Fibroblast of skin of scalp (primary cell): ENCODE results near the gene VAV3.

Experiments
- DNase-seq: peaks from one replicate; pipeline ENCODE4 v3.0.0-alpha.2; 2013

Gene VAV3

DNA sequence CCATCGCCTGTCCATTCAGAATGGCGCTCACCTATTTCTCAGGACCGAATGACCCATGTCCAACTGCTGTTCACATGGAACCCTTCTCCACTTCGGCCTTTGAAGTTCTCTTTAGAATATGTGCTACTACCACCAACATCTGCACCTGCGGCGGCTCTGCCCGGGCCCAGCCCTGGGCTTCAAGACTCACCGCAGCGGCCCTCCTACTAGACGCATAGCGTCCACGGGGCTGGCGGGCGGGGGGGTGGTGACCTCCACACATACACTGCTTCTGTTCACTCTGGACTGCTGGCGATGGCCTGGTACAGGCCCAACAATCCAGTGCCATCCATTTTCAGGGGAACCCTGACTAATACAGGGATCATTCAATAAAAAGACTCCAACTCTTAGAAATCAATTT, 394.2 kb downstream of the VAV3 start:
- no peak for DNase-seq

DNA sequence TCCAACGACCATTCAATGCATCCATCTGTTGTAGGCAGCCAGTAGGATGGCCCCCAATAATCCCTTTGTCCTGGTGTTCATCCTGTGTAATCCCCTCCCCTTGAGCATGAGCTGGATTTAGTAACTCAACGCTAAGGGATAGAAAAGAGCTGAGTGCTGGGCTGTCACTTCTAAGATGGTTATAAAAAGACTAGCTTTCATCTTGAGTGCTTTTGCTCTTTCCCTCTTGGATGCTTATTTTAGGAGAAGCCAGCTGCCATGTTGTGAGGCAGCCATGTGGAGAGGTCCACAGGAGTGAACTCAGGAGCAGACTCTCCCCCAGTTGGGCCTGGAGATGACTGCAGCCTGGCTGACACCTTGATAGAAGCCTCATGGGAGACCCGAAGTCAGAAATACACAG, 401.5 kb downstream of the VAV3 start:
- no peak for DNase-seq

DNA sequence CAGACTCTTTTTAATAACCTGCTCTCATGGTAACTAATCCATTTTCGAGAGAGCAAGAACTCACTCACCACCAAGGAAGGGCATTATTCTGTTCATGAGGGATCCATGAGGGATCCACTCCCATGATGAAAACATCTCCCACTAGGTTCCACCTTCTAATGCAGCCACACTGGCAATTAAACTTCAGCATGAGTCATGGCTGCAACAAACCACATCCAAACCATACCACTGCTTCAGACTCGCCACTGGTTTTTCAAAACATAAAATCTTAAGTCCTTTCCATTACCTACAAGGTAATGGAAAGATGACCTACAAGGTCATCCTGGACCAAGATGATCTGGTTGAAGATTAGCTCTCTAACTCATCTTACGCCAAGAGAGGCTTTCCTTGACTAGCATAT, 405.1 kb downstream of the VAV3 start:
- no peak for DNase-seq

DNA sequence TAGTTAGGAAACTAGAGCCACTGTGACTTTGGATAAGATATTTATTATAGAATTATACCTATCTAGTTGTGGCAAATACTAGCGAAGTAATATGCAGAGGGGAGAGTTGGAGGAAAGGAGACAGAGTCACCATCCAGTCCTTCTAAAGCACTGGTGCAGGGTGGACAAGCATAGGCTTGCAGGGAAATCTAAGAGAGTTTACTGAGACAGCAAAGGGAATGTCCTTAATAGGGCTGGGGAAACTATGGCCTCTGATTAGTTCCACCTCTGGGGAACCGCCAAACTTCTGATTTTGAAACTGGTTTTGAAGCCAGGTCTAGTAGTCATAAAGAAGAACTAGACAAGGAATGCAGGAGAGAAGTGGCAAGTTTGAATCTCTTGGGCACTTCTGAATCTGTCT, 407.9 kb downstream of the VAV3 start:
- no peak for DNase-seq

DNA sequence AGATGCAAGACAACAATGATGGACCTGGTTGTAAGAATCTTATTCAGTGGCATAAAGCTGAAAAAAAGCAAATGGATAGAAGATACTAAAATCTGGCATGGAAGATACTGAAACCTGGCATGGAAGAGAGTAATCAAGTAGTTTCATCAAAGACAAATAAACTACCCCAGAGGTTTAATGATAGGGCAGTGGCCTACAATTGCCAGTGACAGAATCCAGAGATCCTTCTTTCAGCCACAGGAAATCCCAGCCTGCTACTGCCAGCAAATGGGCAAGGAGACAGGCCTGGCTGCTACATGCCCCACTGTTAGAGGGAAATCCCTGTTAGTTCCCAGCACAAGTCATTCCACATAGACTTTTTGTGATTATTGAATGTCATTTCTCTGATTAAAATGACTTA, 409.4 kb downstream of the VAV3 start:
- no peak for DNase-seq

DNA sequence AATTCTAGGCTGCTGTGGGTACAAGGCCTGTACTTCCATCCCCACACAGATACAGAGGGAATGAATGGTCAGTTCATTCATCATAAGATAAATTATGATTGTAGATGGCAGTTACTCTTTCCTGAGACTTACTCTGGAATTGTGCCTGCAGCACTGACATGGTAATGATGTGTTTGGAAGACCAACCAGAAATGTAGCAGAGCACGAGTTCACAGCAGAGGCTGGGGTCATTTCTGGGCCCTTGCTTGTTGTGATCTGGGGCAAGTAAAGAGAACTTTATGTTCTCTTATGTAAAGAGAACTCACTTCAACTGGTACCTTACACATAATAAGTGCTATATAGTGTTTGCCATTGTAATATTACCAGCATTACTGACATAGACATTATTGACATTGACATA, 412.2 kb downstream of the VAV3 start:
- DNase-seq = no peak

DNA sequence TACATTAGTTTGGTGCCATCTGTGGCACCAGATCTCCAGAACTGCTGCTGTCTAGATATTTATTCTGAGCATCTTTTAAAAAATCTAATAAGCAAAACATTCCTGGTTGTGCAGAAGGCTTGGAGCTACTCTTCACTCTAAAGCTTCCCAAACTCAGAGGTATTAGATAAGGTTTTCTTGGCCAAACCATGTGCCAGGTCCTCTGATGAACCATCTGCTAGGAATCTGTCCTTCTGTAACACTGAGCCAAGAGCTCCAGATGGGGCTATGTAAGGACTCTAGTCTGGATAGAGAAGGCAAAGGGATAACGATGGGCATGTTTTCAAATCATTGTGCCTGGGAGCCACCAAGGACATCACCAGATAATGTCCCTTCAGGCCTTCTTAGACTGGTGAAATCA, 413.5 kb downstream of the VAV3 start:
- no peak for DNase-seq

DNA sequence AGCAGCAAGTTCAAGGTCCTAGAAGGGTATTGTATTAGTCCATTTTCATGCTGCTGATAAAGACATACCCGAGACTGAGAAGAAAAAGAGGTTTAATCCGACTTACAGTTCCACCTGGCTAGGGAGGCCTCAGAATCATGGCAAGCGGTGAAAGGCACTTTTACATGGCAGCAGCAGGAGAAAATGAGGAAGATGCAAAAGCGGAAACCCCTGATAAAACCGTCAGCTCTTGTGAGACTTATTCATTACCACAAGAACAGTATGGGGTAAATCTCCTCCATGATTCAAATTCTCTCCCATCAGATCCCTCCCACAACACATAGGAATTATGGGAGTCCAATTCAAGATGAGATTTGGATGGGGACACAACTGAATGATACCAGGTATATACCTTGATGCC, 414.6 kb downstream of the VAV3 start:
- DNase-seq = no peak

DNA sequence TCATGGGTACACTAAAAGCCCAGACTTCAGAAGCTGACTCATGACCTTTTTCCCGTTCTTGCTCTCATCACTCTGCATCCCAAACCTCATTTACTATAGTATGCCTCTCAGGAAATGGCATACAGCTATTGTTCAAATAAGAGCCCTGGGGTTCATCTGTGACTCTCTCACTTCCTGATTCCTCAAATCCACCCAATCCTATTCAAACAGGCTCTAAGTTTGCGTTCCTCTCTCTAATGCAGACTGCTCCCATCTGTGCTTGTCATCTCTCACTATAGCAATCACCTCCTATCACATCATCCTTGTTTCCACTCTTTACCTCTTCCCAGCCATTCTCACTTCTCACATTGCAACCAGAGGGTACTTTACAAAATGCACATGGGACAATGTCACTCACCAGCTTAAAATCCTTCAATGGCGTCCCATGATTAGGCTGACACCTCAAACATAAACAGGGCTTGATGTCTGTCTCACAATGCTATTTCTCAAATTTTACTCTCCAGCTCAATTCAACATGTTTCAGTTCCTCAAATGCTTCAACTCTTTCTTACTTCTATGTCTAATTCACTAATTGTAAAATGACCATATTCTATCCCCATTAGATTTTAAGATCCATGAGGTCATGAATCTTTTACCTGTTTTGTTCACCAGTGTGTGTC, 415.7 kb downstream of the VAV3 start:
- DNase-seq = no peak

DNA sequence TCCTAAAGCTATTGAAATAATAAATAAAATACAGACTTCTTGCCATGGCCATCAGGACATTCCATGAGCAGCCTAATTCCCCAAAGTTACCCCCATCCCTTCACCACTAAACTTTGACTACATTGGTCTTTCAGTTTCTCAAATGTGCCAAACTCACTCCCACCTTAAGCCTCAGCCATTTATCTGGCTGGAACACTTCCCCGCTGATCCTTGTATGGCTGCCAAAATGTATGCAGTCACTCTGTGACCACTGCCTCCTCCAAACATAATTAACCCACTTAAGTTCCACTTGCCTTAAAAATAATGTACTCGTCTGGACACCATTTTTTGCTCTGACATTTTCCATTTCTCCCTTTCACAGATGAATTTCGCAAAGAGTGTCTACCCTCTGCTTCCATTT, 416.7 kb downstream of the VAV3 start:
- DNase-seq = no peak

DNA sequence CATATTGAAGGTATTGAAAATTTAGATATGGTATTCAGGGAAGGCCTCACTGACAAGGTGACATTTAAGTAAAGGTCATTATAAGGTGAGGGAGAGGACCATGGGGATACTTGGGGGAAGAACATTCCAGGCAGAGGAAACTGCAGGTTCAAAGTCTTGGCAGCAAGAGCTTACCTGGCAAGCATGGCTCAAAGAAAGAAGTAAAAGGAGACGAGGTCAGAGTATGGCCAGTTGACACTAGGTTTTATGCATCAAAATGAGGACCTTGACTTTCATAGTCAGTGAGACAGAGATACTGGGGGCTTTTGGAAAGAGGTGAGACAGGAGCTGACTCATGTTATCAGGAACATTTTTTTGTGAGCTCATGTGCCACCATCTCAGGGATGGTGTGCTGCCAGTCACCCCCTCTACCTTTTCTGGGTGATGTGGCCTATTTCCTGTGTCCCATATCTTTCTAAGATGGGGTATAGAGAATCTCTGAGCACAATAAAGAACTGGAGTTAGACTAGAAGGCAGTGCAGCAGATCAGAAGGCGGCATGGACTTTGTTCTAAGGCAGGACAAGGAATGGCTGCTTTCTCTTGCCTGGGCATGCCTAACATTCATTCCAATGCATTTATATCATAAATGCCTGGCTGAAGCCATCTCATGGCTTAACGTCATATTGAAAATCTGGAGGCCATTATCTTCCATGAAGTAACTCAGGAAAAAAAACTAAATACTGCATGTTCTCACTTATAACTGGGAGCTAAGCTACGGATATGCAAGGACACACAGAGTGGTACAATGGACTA, 417.4 kb downstream of the VAV3 start:
- DNase-seq = peak; percentile 38

DNA sequence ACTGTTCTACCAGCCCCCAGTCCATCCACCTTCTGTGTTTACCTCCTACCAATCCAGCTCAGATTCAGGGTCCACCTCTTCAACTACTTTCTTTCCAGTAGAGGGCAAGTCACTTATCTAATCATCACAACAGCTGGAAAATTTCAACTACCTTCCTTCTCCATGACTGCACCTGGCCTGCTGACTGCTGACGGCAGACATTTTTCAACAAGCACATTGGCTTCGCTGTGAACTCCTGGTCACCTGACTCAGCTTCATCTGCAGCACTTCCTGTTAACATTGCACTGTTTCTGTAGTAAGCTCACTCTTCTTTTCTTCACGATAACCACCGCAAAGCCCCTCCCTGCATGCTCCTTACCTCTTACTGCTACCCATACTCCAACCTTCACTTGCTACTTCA, 418.4 kb downstream of the VAV3 start:
- no peak for DNase-seq

DNA sequence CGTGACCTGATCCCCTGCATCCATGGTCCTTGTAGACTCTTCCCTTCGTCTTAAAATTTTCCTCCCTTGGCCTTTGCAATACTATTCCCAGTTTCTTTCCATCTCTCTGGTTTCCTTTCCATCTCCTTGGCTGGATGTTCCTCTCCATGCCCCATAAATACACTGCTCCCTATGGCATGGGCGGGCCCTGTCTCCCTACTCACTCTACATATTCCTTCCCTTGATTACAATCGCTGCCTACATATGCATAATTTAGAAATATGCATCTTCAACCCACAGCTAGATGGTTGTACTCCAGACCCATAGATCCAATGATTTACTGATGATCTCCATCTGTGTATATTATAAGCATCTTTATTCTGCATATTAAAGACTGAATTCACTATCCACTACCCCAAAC, 419.1 kb downstream of the VAV3 start:
- no peak for DNase-seq

DNA sequence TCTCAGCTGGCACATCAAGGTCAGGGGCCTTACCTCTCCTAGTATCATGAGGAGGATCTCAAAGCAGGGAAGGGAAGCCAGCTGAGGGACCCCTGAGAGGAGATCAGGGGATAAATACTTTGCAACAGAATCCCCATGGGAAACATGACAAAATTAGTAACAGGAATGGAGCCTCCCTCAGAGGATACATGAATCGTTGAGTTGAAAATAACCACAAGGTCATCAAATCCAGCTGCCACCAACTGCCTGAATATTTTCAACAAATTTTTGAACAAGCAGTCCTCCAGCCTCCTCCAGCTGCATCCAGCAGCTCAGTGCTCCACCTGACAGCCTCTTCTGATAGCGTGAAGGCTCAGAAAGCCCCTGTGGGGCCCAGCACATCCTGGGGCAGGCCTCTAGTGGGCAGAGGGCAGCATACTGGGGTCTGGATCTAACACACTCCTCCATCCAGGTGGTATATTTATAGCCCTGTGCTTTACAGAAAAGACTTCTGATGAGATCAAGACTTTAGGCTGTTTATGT, 419.9 kb downstream of the VAV3 start:
- no peak for DNase-seq

DNA sequence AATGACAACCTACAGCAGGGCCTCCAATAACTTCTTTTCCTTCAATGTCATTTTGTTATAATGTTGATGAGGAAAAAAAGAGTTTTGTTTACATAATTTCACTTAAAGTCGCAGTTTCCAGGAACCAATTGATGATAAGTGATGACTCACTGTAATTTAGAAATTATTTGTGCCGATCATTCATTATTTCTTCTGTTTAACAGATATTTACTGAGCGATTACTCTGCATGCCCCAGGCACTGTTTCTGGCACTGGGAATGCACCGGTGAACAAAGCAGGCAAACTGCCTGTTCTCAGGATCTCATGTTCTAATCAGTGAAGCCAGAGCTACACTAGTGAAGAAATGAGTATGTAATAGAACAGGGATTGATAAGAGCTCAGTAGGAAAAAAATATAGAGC, 420.7 kb downstream of the VAV3 start:
- no peak for DNase-seq

DNA sequence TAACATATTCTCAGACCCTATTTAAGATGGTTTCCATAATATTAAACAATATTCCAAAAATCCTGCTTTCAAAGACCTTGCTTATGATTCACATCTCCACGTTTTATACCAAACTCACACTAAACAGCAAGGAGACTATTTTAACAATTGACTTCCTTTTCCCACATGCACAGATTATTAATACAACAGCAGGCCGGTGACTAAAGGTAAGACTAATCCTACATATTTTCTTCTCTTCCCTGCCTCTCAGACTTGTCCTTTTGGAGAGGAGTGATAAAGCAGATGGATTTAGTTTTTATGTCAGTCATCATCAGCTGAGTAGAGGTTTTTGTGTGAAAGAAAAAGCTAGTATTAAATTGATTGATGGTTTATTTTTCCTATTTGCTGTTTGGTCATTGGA, 423.6 kb downstream of the VAV3 start:
- DNase-seq = no peak

DNA sequence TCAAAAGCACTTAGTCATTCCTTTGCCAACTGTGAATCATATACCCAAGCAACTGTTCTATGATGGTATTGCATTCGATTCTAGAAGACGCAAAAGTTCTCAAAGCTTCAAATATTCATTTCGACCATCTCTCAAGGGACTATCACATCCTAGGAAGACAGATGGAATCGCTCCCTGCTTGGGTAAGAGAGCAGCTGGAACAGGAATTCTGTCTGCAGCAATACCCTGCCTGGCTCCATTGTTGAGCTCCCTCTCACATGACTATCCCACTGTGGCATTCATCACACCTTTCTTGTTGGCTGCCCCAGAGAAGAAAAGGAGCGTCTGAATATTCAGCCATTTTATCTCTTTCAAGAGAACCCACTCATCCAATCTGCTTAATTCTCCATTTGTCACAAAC, 426.5 kb downstream of the VAV3 start:
- peak; percentile 13 for DNase-seq

DNA sequence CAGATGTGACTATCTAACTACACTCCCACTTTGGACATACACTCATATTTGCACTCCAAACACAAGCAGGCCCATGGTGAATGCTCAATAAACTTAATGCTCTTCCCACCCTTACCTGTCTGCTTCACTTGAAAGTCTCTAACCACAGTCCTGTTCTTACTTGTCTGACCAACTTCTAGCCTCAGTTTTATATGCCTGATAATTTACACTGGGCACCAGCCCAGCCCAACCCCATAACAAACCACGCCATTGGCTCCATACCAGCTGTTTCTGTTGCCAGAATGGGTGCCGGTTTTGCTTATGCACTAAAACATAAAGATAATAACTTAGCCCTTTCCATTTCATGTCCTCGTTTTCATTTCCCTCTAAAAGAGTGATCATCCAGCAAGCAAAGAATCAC, 428.7 kb downstream of the VAV3 start:
- DNase-seq = no peak

DNA sequence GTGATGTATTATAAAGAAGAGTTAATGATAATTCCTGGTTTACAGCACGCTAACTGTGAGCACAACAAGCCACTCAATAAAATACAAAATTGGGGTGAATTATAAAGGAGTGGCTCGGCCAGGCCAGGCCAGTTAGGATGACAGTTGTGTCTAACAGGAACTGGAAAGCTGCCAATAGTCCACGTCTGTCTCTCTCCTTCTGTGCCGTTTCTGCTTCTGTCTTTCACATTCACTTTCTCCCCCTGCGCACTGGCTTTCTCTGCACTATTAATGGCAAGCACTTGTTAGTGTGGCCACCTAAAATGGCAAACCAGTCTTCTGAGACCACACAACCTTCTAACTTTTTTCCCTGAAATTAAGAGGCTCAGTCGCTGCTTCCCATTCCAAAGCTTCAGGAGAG, 429.9 kb downstream of the VAV3 start:
- no peak for DNase-seq

DNA sequence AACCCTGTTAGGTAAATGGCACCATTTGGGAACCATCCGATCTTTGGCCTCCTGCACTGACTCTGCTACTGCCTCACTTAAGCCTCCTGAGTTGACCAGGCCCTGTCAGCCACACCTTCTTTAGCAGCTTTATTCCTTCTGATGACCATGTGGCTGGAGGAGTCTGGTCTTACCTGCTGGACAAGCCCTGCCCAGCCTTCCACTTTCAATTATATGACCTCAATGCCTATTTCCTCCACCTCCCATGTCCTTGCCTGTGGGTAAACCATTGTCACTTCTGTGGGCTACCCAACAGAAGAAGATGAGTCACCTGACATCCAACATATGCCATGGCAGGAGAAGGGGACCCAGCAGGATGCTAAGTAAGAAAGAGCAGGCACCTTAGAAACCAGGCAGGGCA, 430.3 kb downstream of the VAV3 start:
- DNase-seq = no peak

DNA sequence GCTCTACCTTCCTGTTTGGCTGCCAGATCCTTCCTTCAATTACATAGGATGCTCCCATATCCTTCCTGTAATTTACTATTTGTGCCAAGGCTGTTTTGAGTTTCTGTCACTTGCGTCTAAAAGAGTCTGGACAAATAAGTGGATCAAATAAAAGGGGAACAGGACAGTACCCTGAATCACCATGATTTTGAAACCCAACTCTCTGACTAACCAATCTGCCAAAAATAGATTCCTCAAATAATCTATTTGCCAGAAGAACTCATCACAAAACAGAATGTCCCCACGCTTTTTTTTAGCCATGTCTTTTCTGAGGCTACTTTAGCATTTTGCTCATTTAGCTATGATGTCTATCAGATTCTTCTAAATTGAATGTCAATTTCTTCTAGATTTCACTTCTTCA, 431.5 kb downstream of the VAV3 start:
- DNase-seq = no peak

DNA sequence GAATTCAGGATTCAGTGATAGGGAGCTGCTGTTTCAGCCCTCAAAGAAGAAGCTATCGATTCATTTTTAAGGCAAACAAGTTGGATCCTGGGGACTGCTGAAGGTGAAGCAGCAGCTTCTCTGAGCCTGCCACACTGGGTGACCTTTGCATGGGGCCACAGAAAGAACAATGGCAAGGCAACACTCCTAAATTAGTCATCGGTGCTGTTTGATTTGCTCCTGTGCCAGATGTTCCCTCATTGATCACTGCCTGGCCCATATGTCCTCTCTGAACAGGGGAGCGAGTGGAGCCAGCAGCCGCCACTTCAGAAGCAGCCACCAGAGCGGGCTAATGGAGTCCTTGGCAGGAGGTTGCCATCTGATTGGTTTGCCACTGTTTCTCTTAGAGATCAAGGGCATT, 432.7 kb downstream of the VAV3 start:
- DNase-seq = no peak

DNA sequence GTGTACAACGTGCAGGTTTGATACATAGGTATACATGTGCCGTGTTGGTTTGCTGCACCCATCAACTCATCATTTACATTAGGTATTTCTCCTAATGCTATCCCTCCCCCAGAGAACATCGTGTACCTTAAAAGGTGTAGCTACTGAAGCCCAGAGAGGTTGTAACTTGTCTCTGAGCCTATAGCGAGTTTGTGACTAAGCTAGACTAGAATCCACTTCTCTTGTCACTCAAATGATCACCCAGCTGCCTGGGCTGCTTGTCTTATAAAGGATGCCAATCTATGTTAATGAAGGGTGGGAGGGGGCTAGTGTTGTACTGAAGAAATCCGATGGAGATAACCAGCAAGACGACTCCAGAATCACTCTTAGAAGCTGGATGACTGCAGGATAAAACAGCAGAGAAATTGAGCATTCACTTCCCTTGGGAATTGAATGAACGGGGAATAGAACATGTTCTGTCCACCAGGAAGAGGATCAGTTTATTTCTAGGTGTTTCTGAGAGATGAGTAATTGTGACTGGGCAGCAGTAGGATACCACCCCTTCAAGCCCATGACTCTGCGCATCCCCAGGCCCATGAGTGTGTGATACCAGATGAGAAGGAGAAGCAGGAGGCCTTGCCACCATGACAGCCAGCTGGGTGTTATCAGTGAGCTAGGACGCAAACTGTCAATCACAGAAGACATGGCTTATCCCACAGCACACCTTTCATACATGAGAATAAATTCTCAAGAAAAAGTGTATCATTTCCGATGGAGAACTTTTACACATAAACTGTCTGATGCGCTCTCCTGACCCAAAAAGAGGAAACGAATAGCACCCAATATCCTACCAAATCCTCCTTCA, 433.7 kb downstream of the VAV3 start:
- DNase-seq = no peak

DNA sequence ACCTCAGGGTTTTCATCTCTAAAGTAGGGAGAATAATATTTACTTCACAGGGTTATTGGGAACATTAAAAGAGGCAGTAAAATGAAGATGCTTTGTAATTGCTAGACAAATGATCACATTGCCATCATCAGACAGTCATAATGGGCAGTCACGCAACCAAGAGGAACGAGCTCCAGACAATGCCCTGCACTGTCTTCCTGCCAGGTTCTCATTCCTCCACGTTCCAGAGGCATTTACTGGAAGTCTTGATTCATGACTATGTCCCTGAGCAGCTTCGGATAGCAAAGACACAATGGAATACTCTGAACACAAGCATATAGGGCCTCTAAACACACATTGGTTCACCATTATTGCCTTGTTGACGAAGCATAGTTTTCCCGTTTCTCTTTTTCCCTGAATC, 434.4 kb downstream of the VAV3 start:
- DNase-seq = no peak
